ENCODE measurements around the gene ZFR.
"Not testable (repeated sequence)": the region's sequence is repeated elsewhere in the genome, so short reads cannot be mapped to it uniquely, and the experiment has no call there.

The ZFR gene

GRCh38 chr5:32357658-32358057 is 86.9 kb downstream of the ZFR start:
- no peak for DNase-seq (ENCODE audit: low read depth)

GRCh38 chr5:32355686-32356085 is 88.9 kb downstream of the ZFR start:
- DNase-seq (ENCODE audit: low read depth), result no peak

- no peak for DNase-seq (ENCODE audit: low read depth)
Measured at GRCh38 chr5:32353420-32353819, 91.1 kb downstream of the ZFR start.

- DNase-seq (ENCODE audit: low read depth), result no peak
Measured at GRCh38 chr5:32352685-32353084, 91.9 kb downstream of the ZFR start.

GRCh38 chr5:32346869-32347268 is 97.7 kb downstream of the ZFR start:
- no peak for DNase-seq (ENCODE audit: low read depth)

GRCh38 chr5:32343058-32343672 is 101.4 kb downstream of the ZFR start:
- DNase-seq (ENCODE audit: low read depth), result no peak

GRCh38 chr5:32342656-32343055 is 101.9 kb downstream of the ZFR start:
- no peak for DNase-seq (ENCODE audit: low read depth)

GRCh38 chr5:32339878-32340277 is 104.7 kb downstream of the ZFR start:
- no peak for DNase-seq (ENCODE audit: low read depth)

GRCh38 chr5:32339198-32339597 is 105.3 kb downstream of the ZFR start:
- DNase-seq (ENCODE audit: low read depth), result no peak

GRCh38 chr5:32332966-32333365 is 111.6 kb downstream of the ZFR start:
- no peak for DNase-seq (ENCODE audit: low read depth)

GRCh38 chr5:32332361-32332760 is 112.2 kb downstream of the ZFR start:
- DNase-seq (ENCODE audit: low read depth), result no peak

- no peak for DNase-seq (ENCODE audit: low read depth)
Measured at GRCh38 chr5:32331935-32332274, 112.6 kb downstream of the ZFR start.

GRCh38 chr5:32331217-32331934 is 113.2 kb downstream of the ZFR start:
- no peak for DNase-seq (ENCODE audit: low read depth)

- no peak for DNase-seq (ENCODE audit: low read depth)
Measured at GRCh38 chr5:32330126-32330971, 114.2 kb downstream of the ZFR start.

- peak; percentile 42 for DNase-seq (ENCODE audit: low read depth)
Measured at GRCh38 chr5:32329395-32329834, 115.1 kb downstream of the ZFR start.

GRCh38 chr5:32326216-32326772 is 118.2 kb downstream of the ZFR start:
- DNase-seq (ENCODE audit: low read depth), result no peak

GRCh38 chr5:32325616-32326015 is 118.9 kb downstream of the ZFR start:
- no peak for DNase-seq (ENCODE audit: low read depth)

GRCh38 chr5:32325062-32325461 is 119.5 kb downstream of the ZFR start:
- no peak for DNase-seq (ENCODE audit: low read depth)

GRCh38 chr5:32323741-32324140 is 120.8 kb downstream of the ZFR start:
- DNase-seq (ENCODE audit: low read depth), result no peak

- no peak for DNase-seq (ENCODE audit: low read depth)
Measured at GRCh38 chr5:32322882-32323281, 121.7 kb downstream of the ZFR start.

- DNase-seq (ENCODE audit: low read depth), result not testable (repeated sequence)
Measured at GRCh38 chr5:32321787-32322186, 122.8 kb downstream of the ZFR start.

GRCh38 chr5:32320576-32320975 is 124.0 kb downstream of the ZFR start:
- DNase-seq (ENCODE audit: low read depth), result no peak

Data from activated T-cell treated with anti-CD3 and anti-CD28 coated beads for 24 hours (primary cell).